MM.1S (cell line): Measurements from ENCODE around the gene SH3RF1.

Source experiments
- DNase-seq: peaks from one replicate; pipeline ENCODE4 v3.0.0-alpha.2; 2015
- H2AFZ ChIP-seq: fragments of 300-600 bp; sonication (generic); 2 replicates; pipeline ENCODE4 v1.6.0; 2016; ENCODE audit warnings: antibody characterized with exemption, low read length
- H3F3A ChIP-seq: fragments of 300-600 bp; sonication (generic); 2 replicates; pipeline ENCODE4 v1.6.1; 2016; ENCODE audit warnings: mild to moderate bottlenecking, antibody characterized with exemption, low read length, moderate library complexity, mixed read lengths; ENCODE audit not compliant: insufficient read depth
- H3K27ac ChIP-seq: fragments of 300-600 bp; sonication (generic); 2 replicates; pipeline ENCODE4 v1.5.1; 2016; ENCODE audit warnings: mild to moderate bottlenecking, low read length
- H3K27me3 ChIP-seq: fragments of 300-600 bp; sonication (generic); replicated peaks from 2 replicates; pipeline ENCODE4 v1.6.0; 2016; ENCODE audit warnings: low read length; ENCODE audit not compliant: insufficient read depth
- H3K36me3 ChIP-seq: fragments of 300-600 bp; sonication (generic); replicated peaks from 2 replicates; pipeline ENCODE4 v1.6.1; 2016; ENCODE audit warnings: mild to moderate bottlenecking, low read length, mixed read lengths; ENCODE audit not compliant: insufficient read depth
- H3K4me1 ChIP-seq: fragments of 300-600 bp; sonication (generic); 2 replicates; pipeline ENCODE4 v1.6.1; 2016; ENCODE audit warnings: low read length, mixed read lengths
- H3K4me2 ChIP-seq: fragments of 300-600 bp; sonication (generic); 2 replicates; pipeline ENCODE4 v1.6.0; 2016; ENCODE audit warnings: low read depth, low read length
- H3K4me3 ChIP-seq: fragments of 300-600 bp; sonication (generic); 2 replicates; pipeline ENCODE4 v1.5.1; 2016; ENCODE audit warnings: low read length, mixed read lengths
- H3K79me2 ChIP-seq: fragments of 300-600 bp; sonication (generic); 2 replicates; pipeline ENCODE4 v1.6.1; 2016; ENCODE audit warnings: mixed run types, low read length, mixed read lengths
- H3K9ac ChIP-seq: fragments of 300-600 bp; sonication (generic); 2 replicates; pipeline ENCODE4 v1.6.1; 2016; ENCODE audit warnings: low read length, mixed read lengths
- H3K9me2 ChIP-seq: fragments of 300-600 bp; sonication (generic); replicated peaks from 2 replicates; pipeline ENCODE4 v1.6.1; 2016; ENCODE audit warnings: mild to moderate bottlenecking, low read length, mixed read lengths; ENCODE audit not compliant: insufficient read depth
- H3K9me3 ChIP-seq: fragments of 300-600 bp; sonication (generic); replicated peaks from 2 replicates; pipeline ENCODE4 v1.6.1; 2016; ENCODE audit warnings: mild to moderate bottlenecking, low read length, mixed read lengths; ENCODE audit not compliant: insufficient read depth
- H4K20me1 ChIP-seq: fragments of 300-600 bp; sonication (generic); 2 replicates; pipeline ENCODE4 v1.6.1; 2016; ENCODE audit warnings: mild to moderate bottlenecking, low read length, moderate library complexity, mixed read lengths; ENCODE audit not compliant: insufficient read depth
- CTCF ChIP-seq: fragments of 300-600 bp; sonication (generic); IDR thresholded peaks from 2 replicates; pipeline ENCODE4 v1.5.1; 2016; ENCODE audit warnings: antibody characterized with exemption, low read length, mixed read lengths
- EZH2 ChIP-seq: fragments of 300-600 bp; sonication (generic); optimal IDR thresholded peaks from 2 replicates; pipeline ENCODE3; 2017; ENCODE audit warnings: low read depth, mild to moderate bottlenecking, antibody characterized with exemption, low read length, mixed read lengths
- EZH2phosphoT487 ChIP-seq: fragments of 300-600 bp; sonication (generic); IDR thresholded peaks from 2 replicates; pipeline ENCODE4 v1.6.1; 2018; ENCODE audit warnings: antibody characterized with exemption, low read length

Gene SH3RF1

GRCh38 chr4:169060391-169061091 lies 210.2 kb downstream of the SH3RF1 start:
- no peaks in the 10 kb centered on the region for H3K9me2 ChIP-seq
- H3K4me1 ChIP-seq = no peaks in the 10 kb centered on the region
- H2AFZ ChIP-seq = no peak overlapping the region
- no peaks in the 10 kb centered on the region for H4K20me1 ChIP-seq
- no peaks in the 10 kb centered on the region for H3K36me3 ChIP-seq
- H3K9ac ChIP-seq = no peak overlapping the region
- no peaks in the 10 kb centered on the region for H3K9me3 ChIP-seq
- no peak for TF ChIP-seq EZH2phosphoT487
- no peak for TF ChIP-seq EZH2
- no peak for TF ChIP-seq CTCF
- no peaks in the 10 kb centered on the region for H3K79me2 ChIP-seq
- no peaks in the 10 kb centered on the region for H3F3A ChIP-seq
- no peak overlapping the region for H3K27ac ChIP-seq
- H3K4me2 ChIP-seq = no peak overlapping the region
- DNase-seq = no peak
- H3K4me3 ChIP-seq = no peak overlapping the region
- H3K27me3 ChIP-seq = no peaks in the 10 kb centered on the region

GRCh38 chr4:169059306-169060211 lies 211.2 kb downstream of the SH3RF1 start:
- Histone ChIP-seq H3K4me1 (no peaks in the 10 kb centered on the region), H3F3A (no peaks in the 10 kb centered on the region), H3K4me2 (no peak overlapping the region), H3K9ac (no peak overlapping the region), H2AFZ (no peak overlapping the region), H3K36me3 (no peaks in the 10 kb centered on the region), H3K9me3 (no peaks in the 10 kb centered on the region), H3K27me3 (no peaks in the 10 kb centered on the region), H3K27ac (no peak overlapping the region), H3K4me3 (no peak overlapping the region), H4K20me1 (no peaks in the 10 kb centered on the region), H3K9me2 (no peaks in the 10 kb centered on the region), H3K79me2 (no peaks in the 10 kb centered on the region)
- no peak for DNase-seq
- TF ChIP-seq EZH2phosphoT487 (no peak), EZH2 (no peak), CTCF (no peak)

- no peak overlapping the region for H2AFZ ChIP-seq
- no peak for TF ChIP-seq EZH2phosphoT487
- no peak for TF ChIP-seq EZH2
- TF ChIP-seq CTCF = no peak
Measured at GRCh38 chr4:169058312-169058711, 212.4 kb downstream of the SH3RF1 start.

More at GRCh38 chr4:169058312-169058711, 212.4 kb downstream of the SH3RF1 start:
- H3K4me3 ChIP-seq = no peak overlapping the region
- H3K27ac ChIP-seq = no peak overlapping the region
- DNase-seq = no peak
- H3F3A ChIP-seq = no peaks in the 10 kb centered on the region
- no peaks in the 10 kb centered on the region for H3K9me3 ChIP-seq
- no peaks in the 10 kb centered on the region for H3K36me3 ChIP-seq
- no peaks in the 10 kb centered on the region for H3K4me1 ChIP-seq
- no peak overlapping the region for H3K9ac ChIP-seq
- no peaks in the 10 kb centered on the region for H3K79me2 ChIP-seq
- H3K9me2 ChIP-seq = no peaks in the 10 kb centered on the region
- no peak overlapping the region for H3K4me2 ChIP-seq
- H4K20me1 ChIP-seq = no peaks in the 10 kb centered on the region
- no peaks in the 10 kb centered on the region for H3K27me3 ChIP-seq
